AG08395 (cell line): ENCODE measurements around the gene GPR55.

Source experiments
- DNase-seq: peaks from one replicate; pipeline ENCODE4 v3.0.0; 2012; ENCODE audit warnings: mixed read lengths, low spot score

GPR55 gene

DNA sequence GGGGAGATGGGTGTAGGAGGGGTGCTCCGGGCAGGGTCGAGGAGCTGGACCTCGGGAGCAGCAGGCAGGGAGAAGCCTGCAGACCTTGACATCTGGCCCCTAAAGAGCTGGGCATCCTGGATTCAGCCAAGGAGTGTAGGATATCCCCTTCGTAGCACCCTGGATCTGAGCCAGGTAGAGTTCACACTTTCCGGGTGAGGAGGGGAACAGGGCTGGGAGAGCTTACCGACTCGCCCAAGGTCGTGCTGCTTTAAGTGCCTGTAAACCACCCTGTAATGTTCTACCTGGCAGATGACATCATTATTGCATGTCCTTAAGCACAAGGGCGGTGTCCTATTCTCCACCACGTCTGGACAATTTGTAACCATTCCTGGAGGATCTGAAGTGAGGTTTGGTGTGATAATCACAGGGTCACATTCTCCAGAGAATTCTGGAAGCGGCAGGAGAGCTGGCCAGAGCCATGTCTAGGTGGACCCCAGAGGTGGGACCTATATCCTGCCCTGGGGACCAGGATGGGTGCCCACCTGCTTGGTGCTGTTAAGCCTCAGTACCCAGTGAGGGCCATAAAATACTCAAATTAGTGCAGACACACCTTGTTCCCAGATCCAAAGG lies 45.7 kb downstream of the GPR55 start:
- DNase-seq: no peak

DNA sequence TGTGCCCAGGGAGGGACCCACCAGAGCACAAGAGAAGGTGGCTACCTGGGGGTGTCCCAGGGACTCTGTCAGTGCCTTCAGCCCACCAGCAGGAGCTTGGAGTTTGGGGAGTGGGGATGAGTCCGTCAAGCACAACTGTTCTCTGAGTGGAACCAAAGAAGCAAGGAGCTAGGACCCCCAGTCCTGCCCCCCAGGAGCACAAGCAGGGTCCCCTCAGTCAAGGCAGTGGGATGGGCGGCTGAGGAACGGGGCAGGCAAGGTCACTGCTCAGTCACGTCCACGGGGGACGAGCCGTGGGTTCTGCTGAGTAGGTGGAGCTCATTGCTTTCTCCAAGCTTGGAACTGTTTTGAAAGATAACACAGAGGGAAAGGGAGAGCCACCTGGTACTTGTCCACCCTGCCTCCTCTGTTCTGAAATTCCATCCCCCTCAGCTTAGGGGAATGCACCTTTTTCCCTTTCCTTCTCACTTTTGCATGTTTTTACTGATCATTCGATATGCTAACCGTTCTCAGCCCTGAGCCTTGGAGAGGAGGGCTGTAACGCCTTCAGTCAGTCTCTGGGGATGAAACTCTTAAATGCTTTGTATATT lies 46.3 kb downstream of the GPR55 start:
- DNase-seq: no peak

DNA sequence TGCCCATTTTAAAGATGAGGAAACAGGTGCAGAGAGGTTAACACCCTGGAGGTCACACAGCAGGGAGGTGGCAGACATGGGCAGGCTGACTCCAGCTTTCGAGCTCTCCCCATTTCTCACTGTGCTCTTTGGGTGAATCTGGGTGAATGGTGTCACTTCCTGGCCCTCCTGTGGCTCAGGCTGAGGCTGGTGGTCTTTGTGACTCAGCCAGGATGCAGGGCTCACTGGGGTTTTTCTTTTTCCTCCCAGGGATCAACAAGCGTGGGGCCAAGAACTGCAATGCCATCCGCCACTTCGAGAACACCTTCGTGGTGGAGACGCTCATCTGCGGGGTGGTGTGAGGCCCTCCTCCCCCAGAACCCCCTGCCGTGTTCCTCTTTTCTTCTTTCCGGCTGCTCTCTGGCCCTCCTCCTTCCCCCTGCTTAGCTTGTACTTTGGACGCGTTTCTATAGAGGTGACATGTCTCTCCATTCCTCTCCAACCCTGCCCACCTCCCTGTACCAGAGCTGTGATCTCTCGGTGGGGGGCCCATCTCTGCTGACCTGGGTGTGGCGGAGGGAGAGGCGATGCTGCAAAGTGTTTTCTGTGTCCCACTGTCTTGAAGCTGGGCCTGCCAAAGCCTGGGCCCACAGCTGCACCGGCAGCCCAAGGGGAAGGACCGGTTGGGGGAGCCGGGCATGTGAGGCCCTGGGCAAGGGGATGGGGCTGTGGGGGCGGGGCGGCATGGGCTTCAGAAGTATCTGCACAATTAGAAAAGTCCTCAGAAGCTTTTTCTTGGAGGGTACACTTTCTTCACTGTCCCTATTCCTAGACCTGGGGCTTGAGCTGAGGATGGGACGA lies 47.1 kb downstream of the GPR55 start:
- no peak for DNase-seq

DNA sequence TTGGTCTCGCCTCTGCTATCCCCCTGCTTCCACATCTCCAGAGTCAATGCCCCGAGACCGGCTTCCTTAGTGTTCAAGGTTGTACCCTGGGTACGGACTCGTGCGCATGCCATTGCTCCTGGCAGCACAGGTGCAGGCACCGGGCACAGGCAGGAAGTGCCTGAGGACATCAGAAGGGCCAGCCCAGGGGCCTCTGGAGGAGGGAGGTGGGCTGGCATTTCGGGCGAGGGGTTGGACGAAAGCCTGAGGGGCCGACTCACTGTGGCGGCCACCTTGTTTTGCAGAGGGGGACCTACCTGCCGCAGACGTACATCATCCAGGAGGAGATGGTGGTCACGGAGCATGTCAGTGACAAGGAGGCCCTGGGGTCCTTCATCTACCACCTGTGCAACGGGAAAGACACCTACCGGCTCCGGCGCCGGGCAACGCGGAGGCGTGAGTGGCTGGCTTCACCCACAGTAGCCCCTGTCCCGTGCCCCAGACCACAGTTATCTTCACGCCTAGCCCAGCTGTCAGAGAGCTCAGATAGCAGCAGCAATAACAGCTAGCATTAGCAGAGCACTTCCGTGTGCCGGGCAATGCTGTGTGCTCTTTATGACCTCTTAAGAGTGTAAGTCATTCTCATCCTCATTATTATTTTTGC lies 47.8 kb downstream of the GPR55 start:
- no peak for DNase-seq

DNA sequence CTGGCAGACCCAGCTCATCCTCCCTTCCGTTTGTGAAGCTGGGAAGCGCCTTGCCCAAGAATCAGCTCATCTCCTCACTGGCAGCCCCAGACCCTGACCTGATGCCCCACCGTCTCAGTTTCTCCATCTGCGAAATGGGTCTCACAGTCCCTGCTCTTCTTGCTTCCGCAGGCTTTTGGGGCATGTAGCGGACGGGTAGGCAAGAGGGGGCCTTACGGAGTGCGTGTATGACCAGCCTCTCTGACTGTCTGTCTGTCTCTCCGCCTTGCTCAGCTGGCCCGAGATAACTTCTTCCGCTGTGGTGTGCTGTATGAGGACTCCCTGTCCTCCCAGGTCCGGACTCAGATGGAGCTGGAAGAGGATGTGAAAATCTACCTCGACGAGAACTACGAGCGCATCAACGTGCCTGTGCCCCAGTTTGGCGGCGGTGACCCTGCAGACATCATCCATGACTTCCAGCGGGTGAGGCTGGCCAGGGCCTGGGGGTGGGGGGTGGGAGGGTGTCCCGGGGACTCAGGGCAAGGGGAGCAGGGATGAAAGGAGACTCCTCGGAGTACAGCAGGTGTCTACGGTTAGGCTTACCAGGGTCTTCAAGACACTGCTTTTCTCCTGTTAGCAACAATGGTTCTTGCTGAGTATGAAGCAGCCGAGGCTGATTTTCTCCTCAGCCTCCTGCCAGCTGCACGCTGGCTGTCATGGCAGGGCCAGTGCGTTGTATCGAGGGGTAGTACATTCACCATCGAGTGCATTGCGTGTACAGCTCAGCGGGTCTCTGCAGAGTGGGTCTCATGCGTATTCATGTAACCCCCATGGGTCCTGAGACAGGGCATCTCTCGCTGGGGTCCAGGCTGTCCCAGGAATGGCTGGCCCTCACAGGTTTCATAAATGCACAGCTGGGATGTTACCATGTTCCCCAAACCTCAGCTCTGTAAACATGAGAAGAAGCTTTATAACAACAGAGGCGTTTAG lies 49.4 kb downstream of the GPR55 start:
- DNase-seq: no peak

DNA sequence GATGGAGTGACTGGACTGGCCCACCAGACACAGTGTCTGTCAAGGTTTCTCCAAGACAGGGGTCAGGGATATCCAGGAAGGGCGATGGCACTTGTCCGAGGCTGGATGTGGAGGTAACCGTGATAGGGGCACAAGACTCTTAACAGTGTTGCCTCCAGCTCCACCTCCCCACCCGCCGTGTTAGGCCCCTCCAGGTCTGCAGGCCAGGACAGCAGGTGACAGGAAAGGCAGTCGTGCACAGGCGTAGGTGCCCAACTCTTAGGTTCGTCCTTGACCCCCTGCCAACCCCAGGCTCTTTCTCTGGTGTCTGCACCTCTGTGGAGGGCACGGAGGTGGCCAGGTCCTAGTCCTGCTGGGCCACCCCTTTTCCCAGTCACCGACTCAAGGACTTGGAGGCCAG lies 50.2 kb downstream of the GPR55 start:
- DNase-seq: no peak

DNA sequence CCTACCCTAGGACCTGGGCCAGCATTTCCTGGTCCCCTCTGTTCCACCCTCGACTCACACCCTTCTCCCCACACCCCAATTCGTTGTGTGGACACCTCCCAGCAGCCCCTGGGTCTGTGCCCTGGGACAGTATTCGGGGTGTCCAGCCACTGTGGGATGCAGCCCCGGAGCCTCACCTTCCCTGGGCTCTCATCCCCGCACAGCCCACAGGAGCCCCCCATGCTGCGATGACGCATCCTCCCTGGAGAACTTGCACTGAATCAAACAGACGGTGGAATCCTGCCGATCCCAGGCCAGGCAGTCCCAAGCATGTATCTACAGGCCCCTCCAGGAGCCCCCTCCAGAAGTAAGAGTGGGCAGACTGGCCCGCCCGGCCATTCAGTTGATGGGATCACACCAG lies 50.6 kb downstream of the GPR55 start:
- no peak for DNase-seq

DNA sequence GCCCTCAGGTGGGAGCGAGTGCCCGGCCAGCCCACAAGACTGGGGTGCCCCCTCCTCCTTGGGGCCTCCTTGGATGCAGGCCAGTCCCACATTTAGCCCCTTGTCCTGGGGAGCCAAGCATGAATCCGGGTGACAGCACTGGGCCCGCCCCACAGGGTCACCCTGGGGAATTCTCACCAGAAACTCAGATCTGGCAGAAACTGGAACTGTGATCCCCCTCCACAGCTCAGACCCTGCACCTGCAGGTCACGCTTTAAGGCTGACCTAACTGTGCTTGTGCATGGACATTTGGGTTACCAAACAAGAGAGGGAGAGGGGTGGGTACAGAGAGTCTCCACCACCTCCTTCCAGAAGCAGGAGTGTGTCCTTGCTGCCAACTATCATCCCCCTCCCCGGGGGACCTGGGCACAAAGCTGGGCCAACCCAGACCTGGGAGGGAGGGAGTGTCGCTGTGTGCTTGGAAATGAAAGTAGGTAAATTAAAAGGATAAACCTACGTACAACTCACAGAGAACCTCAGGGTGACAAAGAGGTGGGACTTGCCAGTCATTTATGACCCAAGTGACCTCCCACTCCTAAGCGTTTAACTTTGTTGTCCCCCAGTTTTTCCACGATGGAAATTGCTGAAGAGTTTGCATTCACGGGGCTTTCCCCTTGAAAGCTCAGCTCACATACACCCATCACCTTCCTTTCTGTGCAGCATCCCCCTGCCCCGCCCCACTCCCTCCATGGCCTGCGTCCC lies 51.2 kb downstream of the GPR55 start:
- no peak for DNase-seq

DNA sequence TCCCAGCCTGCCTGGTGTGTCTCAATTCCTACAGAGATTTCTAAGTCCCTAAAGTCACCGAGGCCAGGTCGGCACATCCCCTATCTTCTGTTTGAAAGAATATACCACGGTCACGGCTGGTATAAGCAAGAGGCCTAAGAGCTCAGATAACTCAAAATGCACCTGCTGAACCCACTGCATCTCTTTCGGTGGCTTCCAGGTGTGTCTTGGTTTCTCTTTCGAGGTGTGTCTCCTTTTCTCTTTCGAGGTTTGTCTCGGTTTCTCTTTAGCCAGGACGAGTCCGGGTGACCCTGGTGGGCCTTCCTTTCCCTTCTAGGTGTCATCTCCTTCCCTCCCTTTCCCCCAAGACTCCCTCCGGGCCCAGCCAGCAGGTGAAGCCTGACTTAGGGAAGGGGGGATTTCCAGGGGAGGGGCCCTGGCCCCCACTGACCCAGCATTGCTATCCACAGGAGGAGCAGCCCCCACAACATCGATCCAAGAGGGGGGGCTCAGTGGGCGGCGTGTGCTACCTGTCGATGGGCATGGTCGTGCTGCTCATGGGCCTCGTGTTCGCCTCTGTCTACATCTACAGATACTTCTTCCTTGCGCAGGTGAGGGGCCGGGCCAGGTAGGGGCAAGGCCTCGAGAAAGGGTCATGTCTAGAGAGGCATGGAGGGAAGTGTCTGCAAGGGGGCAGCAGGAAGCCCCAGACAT lies 51.9 kb downstream of the GPR55 start:
- no peak for DNase-seq

DNA sequence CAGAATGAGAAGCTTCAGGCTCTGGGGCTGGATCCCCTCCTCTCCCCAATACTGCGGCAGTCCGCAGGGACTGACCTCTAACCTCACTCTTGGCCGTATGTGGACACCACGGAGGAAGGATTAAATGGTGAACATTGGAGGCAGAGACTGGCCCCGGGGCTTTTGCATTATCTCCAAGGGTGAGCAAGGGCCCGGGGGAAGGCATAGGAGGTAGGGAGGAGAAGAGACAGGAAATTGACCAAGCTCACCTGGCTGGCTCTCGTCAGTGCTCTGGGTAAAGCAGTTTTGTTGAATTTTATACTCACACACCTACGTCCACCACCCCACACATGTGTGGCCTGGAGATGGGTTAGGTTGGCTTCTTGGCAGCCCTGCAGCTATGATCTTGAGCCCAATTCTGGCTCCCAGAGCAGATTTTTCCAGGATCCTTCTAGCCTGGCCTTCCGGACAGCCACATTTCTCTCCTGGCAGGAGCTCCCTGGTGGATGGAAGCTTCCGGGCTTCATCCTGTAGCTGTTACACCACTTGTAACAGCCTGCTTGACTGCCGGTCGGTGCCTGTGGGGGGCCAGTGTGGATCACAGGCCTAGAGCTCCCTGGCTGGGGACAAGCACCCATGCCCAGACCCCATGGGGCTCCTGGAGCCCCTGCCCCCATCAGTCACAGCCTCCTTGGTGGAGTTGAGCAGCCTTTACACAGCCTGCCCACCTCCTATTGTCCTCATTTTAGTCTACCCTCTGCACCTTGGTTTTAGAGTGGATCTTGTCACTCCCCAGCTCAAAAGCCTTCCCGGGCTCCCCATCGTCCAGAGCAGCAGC lies 52.7 kb downstream of the GPR55 start:
- no peak for DNase-seq

DNA sequence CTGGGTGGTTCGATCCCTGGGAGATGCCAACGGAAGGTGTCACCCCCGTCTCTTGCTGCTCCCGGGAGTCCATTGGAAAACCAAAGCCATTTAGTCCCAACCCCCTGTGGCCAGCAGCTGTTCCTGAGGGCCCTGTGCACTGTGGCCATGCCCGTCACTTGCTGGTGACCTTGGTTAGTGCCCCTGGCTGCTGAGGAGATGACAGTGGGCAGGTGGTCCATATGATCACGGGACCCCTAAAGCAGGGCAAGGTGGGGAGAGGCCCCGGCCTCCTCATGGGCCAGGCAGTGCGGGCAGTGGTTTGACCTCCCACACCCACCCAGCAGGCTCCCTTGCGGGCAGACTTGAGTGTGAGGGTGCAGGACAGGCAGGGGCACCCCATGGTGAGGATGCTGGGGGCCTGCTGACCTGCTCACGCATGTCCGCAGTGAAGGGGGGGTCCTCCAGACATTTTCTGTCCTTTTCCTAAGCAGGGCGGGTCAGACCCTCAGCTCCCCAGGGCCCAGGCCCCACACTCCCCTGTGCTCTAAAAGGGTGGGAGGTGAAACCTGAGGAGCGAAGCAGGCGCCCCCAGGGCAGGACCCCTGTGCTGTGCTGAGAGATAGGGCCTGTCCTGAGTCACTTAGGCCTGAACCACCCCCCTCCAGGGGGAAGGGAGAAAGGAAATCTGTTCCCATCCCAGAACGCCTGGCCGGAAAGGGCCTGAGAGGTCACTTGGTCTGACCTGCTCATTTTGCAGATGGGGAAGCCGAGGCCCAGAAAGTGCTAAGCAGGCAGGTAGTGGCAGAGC lies 53.5 kb downstream of the GPR55 start:
- DNase-seq: no peak

DNA sequence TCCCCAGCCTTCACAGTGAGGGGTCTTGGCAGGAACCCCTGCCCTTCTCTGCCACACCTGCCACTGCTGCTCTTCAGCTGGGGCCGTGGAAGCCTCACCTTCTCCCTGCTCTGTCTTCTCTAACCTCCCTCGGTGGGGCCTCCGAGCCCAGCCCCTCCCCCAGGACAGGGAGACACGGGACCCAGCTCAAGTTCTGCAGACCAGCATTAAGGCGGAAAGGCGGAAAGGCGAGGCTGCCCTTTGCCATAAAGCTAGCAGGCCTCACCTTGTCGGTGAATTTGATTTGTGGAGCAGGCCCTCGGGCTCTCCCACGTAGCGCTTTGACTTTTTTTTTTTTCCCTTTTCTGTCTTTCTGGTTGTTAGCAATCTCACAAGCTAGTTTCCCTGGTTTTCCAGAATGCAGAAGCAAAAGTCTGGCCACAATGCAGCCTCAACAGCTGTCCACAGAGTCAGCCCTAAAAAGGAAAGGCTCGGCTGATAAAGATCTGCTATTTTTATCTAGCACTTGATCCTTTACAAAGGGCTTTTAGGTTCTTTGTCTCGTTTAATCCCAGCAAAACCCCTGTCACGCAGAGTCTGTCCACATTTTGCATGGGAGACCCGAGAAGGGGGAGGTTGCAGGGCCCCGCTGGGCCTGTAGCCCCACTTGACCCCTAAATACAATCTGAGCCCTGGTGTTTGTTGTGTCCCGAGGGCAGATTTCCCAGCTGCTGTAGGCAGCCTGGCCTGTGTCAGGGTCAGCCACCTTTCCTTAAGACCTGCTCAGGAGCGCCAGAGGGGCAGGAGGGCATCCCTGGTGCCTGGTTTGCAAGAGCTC lies 54.3 kb downstream of the GPR55 start:
- no peak for DNase-seq

DNA sequence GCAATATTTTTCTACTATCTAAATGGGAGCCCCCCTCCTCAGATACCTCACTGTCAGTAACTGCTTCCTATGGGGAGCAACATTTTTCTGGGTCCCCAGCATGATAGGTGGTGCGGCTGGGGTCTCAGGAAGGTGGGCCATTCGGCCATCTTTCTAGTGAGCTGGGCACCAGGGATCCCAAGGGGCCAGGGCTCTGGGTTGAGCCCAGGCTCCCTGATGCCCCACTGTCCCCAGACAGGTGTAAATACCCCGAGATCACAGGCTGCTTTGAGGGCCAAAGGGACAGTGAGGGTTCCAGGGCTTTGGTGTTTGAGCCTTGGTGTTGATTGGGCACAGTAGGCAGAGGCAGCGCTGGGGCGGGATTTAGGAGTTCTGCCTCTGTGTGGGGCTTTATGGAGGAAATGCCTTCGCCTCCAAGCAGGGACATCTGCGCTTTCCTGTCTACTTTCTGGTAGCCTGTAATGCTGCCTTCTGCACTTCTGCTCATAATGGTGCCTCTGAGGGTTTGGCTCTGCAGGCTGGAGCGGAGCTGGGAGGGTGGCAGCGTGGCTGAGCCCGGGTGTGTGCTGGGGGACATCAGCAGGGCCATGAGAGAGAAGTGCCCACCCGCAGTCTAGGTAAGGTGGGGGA lies 55.0 kb downstream of the GPR55 start:
- DNase-seq: no peak

DNA sequence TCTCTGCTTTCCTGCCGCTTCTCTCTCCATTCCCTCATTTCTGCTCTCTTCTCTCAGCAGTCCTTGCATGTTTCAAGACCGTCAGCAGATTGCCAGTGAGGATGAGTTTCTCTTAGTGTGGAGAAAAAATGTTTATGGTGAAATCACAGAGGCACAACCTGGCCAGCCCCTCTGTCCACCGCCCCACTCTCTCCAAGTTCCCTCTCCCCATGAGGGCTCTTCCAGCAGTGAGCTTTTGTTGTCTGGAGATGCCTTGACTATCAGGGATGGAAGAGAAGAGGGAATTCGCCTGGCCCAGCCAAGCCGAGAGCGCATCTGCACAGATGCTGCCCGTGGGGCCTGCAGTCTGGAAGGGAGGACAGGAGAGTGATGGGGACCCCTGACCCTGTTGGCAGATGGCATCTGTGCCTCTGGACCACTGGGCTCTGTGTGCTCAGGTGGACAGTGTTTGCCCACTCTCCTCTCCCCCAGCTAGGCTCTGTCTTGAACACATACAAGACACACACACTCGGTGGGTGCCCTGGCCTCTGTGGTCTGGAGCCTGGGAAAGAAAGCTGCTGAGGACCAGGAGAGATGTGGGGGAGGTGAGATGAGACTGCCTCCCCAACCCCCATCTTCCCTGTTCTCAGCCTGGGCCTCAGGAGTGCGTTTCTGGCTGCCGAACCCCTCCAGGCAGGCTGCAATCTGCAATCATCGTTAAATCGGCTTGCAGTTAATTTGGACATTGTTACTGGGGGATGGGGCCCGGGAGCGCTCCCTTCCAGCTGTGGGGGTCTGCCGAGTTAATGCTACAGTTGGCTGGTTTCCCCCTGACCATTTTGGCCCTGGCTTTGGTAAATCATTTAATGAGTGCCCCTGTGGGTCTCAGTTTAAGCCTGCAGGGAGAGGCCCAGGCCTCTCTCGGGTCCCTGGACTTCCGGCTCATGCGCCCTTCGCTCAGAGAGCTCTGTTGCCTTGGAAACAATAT lies 55.8 kb downstream of the GPR55 start:
- DNase-seq: no peak

DNA sequence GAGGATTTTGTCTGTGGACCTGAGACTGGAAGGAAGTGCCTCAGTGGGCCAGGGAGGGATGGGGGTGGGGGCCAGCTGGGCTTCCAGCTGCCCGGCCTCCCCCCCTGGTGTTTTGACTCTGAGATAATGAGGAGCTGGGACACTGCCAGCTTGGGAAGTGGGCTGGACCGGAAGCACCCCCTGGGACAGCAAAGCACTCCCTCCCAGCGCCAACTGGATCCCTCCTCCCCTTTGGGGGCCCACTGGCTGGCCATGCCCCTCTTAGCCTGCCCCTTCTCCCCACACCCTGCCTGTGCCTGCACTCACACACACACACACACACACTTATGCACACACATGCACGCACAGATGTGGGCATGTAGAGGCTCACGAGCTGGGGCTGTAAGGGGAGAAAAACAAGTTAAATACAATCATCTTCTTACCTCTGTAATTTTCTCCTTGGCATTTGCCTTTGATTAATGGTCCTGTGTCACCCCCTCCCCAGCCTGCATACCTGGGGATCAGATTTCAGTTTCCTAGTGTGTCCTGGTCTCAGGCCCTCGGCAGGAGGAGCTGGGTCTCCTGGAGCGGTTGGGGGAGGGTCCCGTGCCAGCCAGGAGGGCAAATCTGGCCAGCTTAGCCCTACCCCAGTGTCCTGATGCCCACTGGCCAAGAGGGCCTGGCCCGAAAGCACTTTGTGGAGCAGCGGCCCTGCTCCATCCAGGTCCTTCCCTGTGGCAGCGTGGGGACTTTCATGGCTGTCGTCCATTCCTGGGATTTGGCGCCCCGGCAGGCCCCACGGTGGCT lies 56.7 kb downstream of the GPR55 start:
- no peak for DNase-seq
